Hepatocyte (in vitro differentiated cells): Measurements from ENCODE around the gene HSPA12A. TPM values are rescaled to one million over a fixed set of nuclear protein-coding genes. Genes with fewer than 3 reads are reported as not detected.

Experiments used
- DNase-seq: peaks from one replicate; pipeline ENCODE4 v3.0.0-alpha.2; 2016; ENCODE audit warnings: low spot score
- H2AFZ ChIP-seq: fragments of 200-600 bp; sonication (generic); 2 replicates; pipeline ENCODE4 v1.6.0; 2016; ENCODE audit warnings: antibody characterized with exemption, mild to moderate bottlenecking
- H3K27ac ChIP-seq: fragments of 200-600 bp; sonication (generic); 2 replicates; pipeline ENCODE4 v1.5.1; 2016; ENCODE audit warnings: mild to moderate bottlenecking
- H3K27me3 ChIP-seq: fragments of 200-600 bp; sonication (generic); 2 replicates; pipeline ENCODE4 v1.6.1; 2016
- H3K36me3 ChIP-seq: fragments of 200-600 bp; sonication (generic); replicated peaks from 2 replicates; pipeline ENCODE4 v1.5.1; 2016; ENCODE audit warnings: low read depth; ENCODE audit not compliant: insufficient read depth
- H3K4me1 ChIP-seq: fragments of 200-600 bp; sonication (generic); 2 replicates; pipeline ENCODE4 v1.5.1; 2016; ENCODE audit warnings: mild to moderate bottlenecking, moderate library complexity; ENCODE audit not compliant: insufficient read depth
- H3K4me2 ChIP-seq: fragments of 200-600 bp; sonication (generic); 2 replicates; pipeline ENCODE4 v1.6.0; 2016
- H3K4me3 ChIP-seq: fragments of 200-600 bp; sonication (generic); 2 replicates; pipeline ENCODE4 v1.5.1; 2016; ENCODE audit warnings: mild to moderate bottlenecking
- H3K79me2 ChIP-seq: fragments of 200-600 bp; sonication (generic); 2 replicates; pipeline ENCODE4 v1.6.0; 2017; ENCODE audit warnings: mild to moderate bottlenecking
- H3K9me2 ChIP-seq: fragments of 200-600 bp; sonication (generic); replicated peaks from 2 replicates; pipeline ENCODE4 v1.6.0; 2017; ENCODE audit warnings: mild to moderate bottlenecking; ENCODE audit not compliant: insufficient read depth
- H3K9me3 ChIP-seq: fragments of 200-600 bp; sonication (generic); 2 replicates; pipeline ENCODE4 v1.5.1; 2016; ENCODE audit warnings: low read depth, mild to moderate bottlenecking
- H4K20me1 ChIP-seq: fragments of 200-600 bp; sonication (generic); 2 replicates; pipeline ENCODE4 v1.6.0; 2016; ENCODE audit warnings: mild to moderate bottlenecking; ENCODE audit not compliant: insufficient read depth, poor library complexity, severe bottlenecking
- CTCF ChIP-seq: fragments of 200-600 bp; sonication (generic); IDR thresholded peaks from 2 replicates; pipeline ENCODE4 v1.5.1; 2016; ENCODE audit warnings: antibody characterized with exemption, mild to moderate bottlenecking; ENCODE audit not compliant: poor library complexity
- EZH2 ChIP-seq: fragments of 200-600 bp; sonication (generic); IDR thresholded peaks from 2 replicates; pipeline ENCODE4 v1.6.1; 2016; ENCODE audit warnings: antibody characterized with exemption, mild to moderate bottlenecking, borderline replicate concordance
- EZH2phosphoT487 ChIP-seq: fragments of 200-600 bp; sonication (generic); IDR thresholded peaks from one replicate; pipeline ENCODE4 v1.6.1; 2018; ENCODE audit warnings: antibody characterized with exemption, mild to moderate bottlenecking, low read depth, moderate library complexity; ENCODE audit not compliant: unreplicated experiment, severe bottlenecking
- WGBS: methylation state at CpG from one replicate; pipeline ENCODE4 v1.1.6; 2016; ENCODE audit warnings: low lambda C conversion rate; ENCODE audit errors: missing lambda C conversion rate; 5-methylcytosine and 5-hydroxymethylcytosine counted together
- polyA plus RNA-seq: library from polyadenylated mRNA; unstranded; fragments of >200 nt; fragmentation: Nextera tagmentation; extraction: Ambion mirVana; gene quantifications from 2 replicates; pipeline ENCODE4 v1.2.1, GENCODE V29; 2016
- total RNA-seq: library from RNA; depleted of rRNA; stranded (reverse); fragments of >200 nt; gene quantifications from 2 replicates; pipeline ENCODE4 v1.2.3, GENCODE V29; 2014

The HSPA12A gene
- total and polyA plus RNA-seq, 2 experiments from 2014 or later = 8.7 to 9.9 TPM

GRCh38 chr10:116706281-116706680 lies 36.1 kb downstream of the HSPA12A start:
- Histone ChIP-seq H3K27ac (no peak overlapping the region), H3K4me1 (no peaks in the 10 kb centered on the region), H4K20me1 (no peaks in the 10 kb centered on the region), H3K27me3 (no peaks in the 10 kb centered on the region), H3K79me2 (no peaks in the 10 kb centered on the region), H2AFZ (no peak overlapping the region), H3K36me3 (no peaks in the 10 kb centered on the region), H3K4me2 (no peak overlapping the region), H3K4me3 (no peak overlapping the region), H3K9me2 (no peaks in the 10 kb centered on the region), H3K9me3 (no peaks in the 10 kb centered on the region)
- WGBS = 94% methylated on average over 9 of the region's 9 CpGs
- DNase-seq = no peak
- TF ChIP-seq EZH2 = no peak
- no peak for TF ChIP-seq EZH2phosphoT487
- TF ChIP-seq CTCF = no peak

GRCh38 chr10:116705498-116705897 lies 36.9 kb downstream of the HSPA12A start:
- H3K9me2 ChIP-seq = no peaks in the 10 kb centered on the region
- no peaks in the 10 kb centered on the region for H3K27me3 ChIP-seq
- no peak for TF ChIP-seq EZH2phosphoT487
- TF ChIP-seq EZH2 = no peak
- no peak for TF ChIP-seq CTCF
- no peak overlapping the region for H3K4me3 ChIP-seq
- no peaks in the 10 kb centered on the region for H3K4me1 ChIP-seq
- H2AFZ ChIP-seq = no peak overlapping the region
- H3K79me2 ChIP-seq = no peaks in the 10 kb centered on the region
- H3K9me3 ChIP-seq = no peaks in the 10 kb centered on the region
- WGBS = 96% methylated on average over 7 of the region's 7 CpGs
- no peak overlapping the region for H3K27ac ChIP-seq
- DNase-seq = no peak
- H4K20me1 ChIP-seq = no peaks in the 10 kb centered on the region
- H3K36me3 ChIP-seq = no peaks in the 10 kb centered on the region
- no peak overlapping the region for H3K4me2 ChIP-seq

- Histone ChIP-seq H3K4me2 (no peak overlapping the region), H3K9me2 (no peaks in the 10 kb centered on the region), H3K36me3 (no peaks in the 10 kb centered on the region), H4K20me1 (no peaks in the 10 kb centered on the region), H2AFZ (no peak overlapping the region), H3K27me3 (no peaks in the 10 kb centered on the region), H3K27ac (no peak overlapping the region), H3K79me2 (no peaks in the 10 kb centered on the region), H3K4me1 (no peaks in the 10 kb centered on the region), H3K9me3 (no peaks in the 10 kb centered on the region), H3K4me3 (no peak overlapping the region)
- WGBS = 92% methylated on average over 11 of the region's 11 CpGs
- no peak for DNase-seq
- TF ChIP-seq EZH2phosphoT487 (no peak), EZH2 (no peak), CTCF (no peak)
Measured at GRCh38 chr10:116704926-116705325, 37.4 kb downstream of the HSPA12A start.

- Histone ChIP-seq H3K79me2 (no peaks in the 10 kb centered on the region), H3K27me3 (peaks cover 5% of the 10 kb centered on the region), H3K27ac (no peak overlapping the region), H3K36me3 (no peaks in the 10 kb centered on the region), H3K9me3 (no peaks in the 10 kb centered on the region), H4K20me1 (no peaks in the 10 kb centered on the region), H2AFZ (no peak overlapping the region), H3K4me1 (no peaks in the 10 kb centered on the region), H3K4me3 (no peak overlapping the region), H3K4me2 (no peak overlapping the region), H3K9me2 (no peaks in the 10 kb centered on the region)
- no peak for TF ChIP-seq EZH2
- TF ChIP-seq EZH2phosphoT487 = no peak
- TF ChIP-seq CTCF = no peak
- no peak for DNase-seq
- 92% methylated on average over 9 of the region's 9 CpGs for WGBS
Measured at GRCh38 chr10:116702165-116702564, 40.2 kb downstream of the HSPA12A start.
